HCT116 (cell line): ENCODE results near the gene PTPN13. TPM values are rescaled to one million over a fixed set of nuclear protein-coding genes. Genes with fewer than 3 reads are reported as not detected.

Experiments used
- ATAC-seq: fragments of 200-7000 bp; cut with Tn5 transposase; 2 replicates; pipeline ENCODE4 v1.9.1; 2020; ENCODE audit warnings: mild to moderate bottlenecking, moderate library complexity
- BruUV-seq: library from RNA; stranded (reverse); fragments of 400-500 nt; replicated peaks from 2 replicates; lab custom pipeline; 2021; lab: Mats Ljungman, UMichigan
- CTCF ChIA-PET: fragments of 300-600 bp; sonication (Branson Sonifier 250); formaldehyde crosslinking; loops from one replicate; lab custom pipeline; 2021; ENCODE audit warnings: antibody characterized with exemption; lab: Charles Lee
- POLR2A ChIA-PET: fragments of 300-600, 350-600 bp; sonication (Branson Sonifier 250); formaldehyde crosslinking; loops from one replicate; lab custom pipeline; 2021; ENCODE audit warnings: antibody characterized with exemption; lab: Charles Lee
- RAD21 ChIA-PET, 2 experiments: fragments of 300-600 bp; sonication (Branson Sonifier 250); formaldehyde crosslinking; loops; one replicate each; lab custom pipeline; 2023; ENCODE audit warnings: low total read pairs in 2 of 2; ENCODE audit not compliant: uncharacterized antibody in 2 of 2, unreplicated experiment in 2 of 2, low non-redundant PET in 1 of 2; lab: Charles Lee
- DNase-seq: peaks from one replicate; pipeline ENCODE4 v3.0.0-alpha.2; 2010; ENCODE audit warnings: low read depth, low spot score
- H2AFZ ChIP-seq: fragments of 200-600 bp; shearing (Covaris generic), sonication (generic); 2 replicates; pipeline ENCODE4 v1.6.1; 2017; ENCODE audit warnings: low read depth, mixed run types, mixed read lengths, antibody characterized with exemption, low read length; ENCODE audit not compliant: poor library complexity, severe bottlenecking
- H3K27ac ChIP-seq: 2 replicates; pipeline ENCODE4 v1.5.1; 2012; ENCODE audit warnings: low read depth, low read length
- H3K27me3 ChIP-seq: fragments of 200-600 bp; sonication (generic); 2 replicates; pipeline ENCODE4 v1.6.1; 2016; ENCODE audit warnings: mixed run types, low read length, mixed read lengths; ENCODE audit not compliant: insufficient read depth
- H3K36me3 ChIP-seq, 2 experiments: fragments of 200-500 bp in 1 of 2; fragments of 200-600 bp in 1 of 2; sonication (Bioruptor generic) in 1 of 2; sonication (generic) in 1 of 2; 2 replicates each; pipeline versions ENCODE4 v1.5.1 to v1.6.1; 2014 to 2016; ENCODE audit warnings: low read length in 2 of 2, inconsistent platforms in 1 of 2, mixed read lengths in 1 of 2, mixed run types in 1 of 2; ENCODE audit not compliant: insufficient read depth in 2 of 2, control insufficient read depth in 1 of 2
- H3K4me1 ChIP-seq, 2 experiments: fragments of 200-600 bp in 1 of 2; sonication (generic) in 1 of 2; 2 replicates each; pipeline versions ENCODE4 v1.5.1 to v1.6.1; 2012 to 2017; ENCODE audit warnings: low read length in 2 of 2, inconsistent platforms in 1 of 2, mild to moderate bottlenecking in 1 of 2, mixed read lengths in 1 of 2, mixed run types in 1 of 2, moderate library complexity in 1 of 2; ENCODE audit not compliant: insufficient read depth in 2 of 2, control insufficient read depth in 1 of 2
- H3K4me2 ChIP-seq: fragments of 200-600 bp; sonication (generic); 2 replicates; pipeline ENCODE4 v1.6.1; 2017; ENCODE audit warnings: mixed run types, low read length, mixed read lengths
- H3K4me3 ChIP-seq, 2 experiments: fragments of 200-600 bp in 1 of 2; sonication (generic) in 1 of 2; replicated peaks in 1 of 2; 2 replicates each; pipeline ENCODE4 v1.5.1; 2011 to 2016; ENCODE audit warnings: low read length in 2 of 2, control low read depth in 1 of 2, low read depth in 1 of 2, mild to moderate bottlenecking in 1 of 2, mixed read lengths in 1 of 2, mixed run types in 1 of 2
- H3K79me2 ChIP-seq: fragments of 200-600 bp; sonication (generic); 2 replicates; pipeline ENCODE4 v1.6.1; 2017; ENCODE audit warnings: mild to moderate bottlenecking, mixed run types, low read length, moderate library complexity, mixed read lengths; ENCODE audit not compliant: insufficient read depth
- H3K9ac ChIP-seq: fragments of 200-600 bp; sonication (generic); 2 replicates; pipeline ENCODE4 v1.6.1; 2016; ENCODE audit warnings: low read length, mixed read lengths
- H3K9me2 ChIP-seq: fragments of 200-600 bp; sonication (generic), shearing (Covaris generic); 2 replicates; pipeline ENCODE4 v1.6.1; 2017; ENCODE audit warnings: mixed run types, mild to moderate bottlenecking, moderate library complexity; ENCODE audit not compliant: insufficient read depth
- H3K9me3 ChIP-seq, 2 experiments: fragments of 200-500 bp in 1 of 2; fragments of 200-600 bp in 1 of 2; sonication (Bioruptor generic) in 1 of 2; sonication (generic) in 1 of 2; 2 replicates each; pipeline ENCODE4 v1.6.1; 2014 to 2017; ENCODE audit warnings: low read length in 2 of 2, mixed read lengths in 2 of 2, inconsistent platforms in 1 of 2, low read depth in 1 of 2, mild to moderate bottlenecking in 1 of 2, mixed run types in 1 of 2, moderate library complexity in 1 of 2; ENCODE audit not compliant: control insufficient read depth in 1 of 2, insufficient read depth in 1 of 2
- H4K20me1 ChIP-seq: fragments of 200-600 bp; sonication (generic), shearing (Covaris generic); 2 replicates; pipeline ENCODE4 v1.6.1; 2017; ENCODE audit warnings: mixed run types, mild to moderate bottlenecking, moderate library complexity; ENCODE audit not compliant: insufficient read depth
- ATF3 ChIP-seq: IDR thresholded peaks from 2 replicates; pipeline ENCODE4 v1.6.1; 2012
- CBX3 ChIP-seq: IDR thresholded peaks from 2 replicates; pipeline ENCODE4 v1.6.1; 2012; ENCODE audit warnings: low read depth
- CTCF ChIP-seq, 3 experiments: fragments of 200-600 bp in 1 of 3; sonication (generic) in 1 of 3; IDR thresholded peaks in 2 of 3; conservative IDR thresholded peaks in 1 of 3; 2 replicates each; pipeline ENCODE4 v1.5.1; 2012 to 2017; ENCODE audit warnings: low read depth in 2 of 3, low read length in 2 of 3, antibody characterized with exemption in 1 of 3, borderline replicate concordance in 1 of 3, control low read depth in 1 of 3, mild to moderate bottlenecking in 1 of 3, mixed read lengths in 1 of 3, mixed run types in 1 of 3, moderate library complexity in 1 of 3; ENCODE audit not compliant: insufficient read depth in 1 of 3
- ELF1 ChIP-seq: IDR thresholded peaks from 2 replicates; pipeline ENCODE4 v1.6.1; 2012; ENCODE audit warnings: low read depth, borderline replicate concordance
- EZH2 ChIP-seq: fragments of 200-600 bp; sonication (generic); IDR thresholded peaks from 2 replicates; pipeline ENCODE4 v1.6.1; 2017; ENCODE audit warnings: antibody characterized with exemption, mixed run types
- EZH2phosphoT487 ChIP-seq: fragments of 200-600 bp; IDR thresholded peaks from 2 replicates; pipeline ENCODE4 v1.6.1; 2018; ENCODE audit warnings: antibody characterized with exemption, borderline replicate concordance
- FOSL1 ChIP-seq: IDR thresholded peaks from 2 replicates; pipeline ENCODE4 v1.6.1; 2012; ENCODE audit warnings: low read depth
- JUND ChIP-seq: IDR thresholded peaks from 2 replicates; pipeline ENCODE4 v1.6.1; 2012
- MAX ChIP-seq: IDR thresholded peaks from 2 replicates; pipeline ENCODE4 v1.6.1; 2012
- RAD21 ChIP-seq: IDR thresholded peaks from 2 replicates; pipeline ENCODE4 v1.6.1; 2012; ENCODE audit warnings: low read depth, mild to moderate bottlenecking
- REST ChIP-seq: IDR thresholded peaks from 2 replicates; pipeline ENCODE4 v1.6.1; 2012; ENCODE audit warnings: low read depth
- SP1 ChIP-seq: IDR thresholded peaks from 2 replicates; pipeline ENCODE4 v1.6.1; 2012; ENCODE audit warnings: low read depth
- TCF7L2 ChIP-seq: IDR thresholded peaks from 2 replicates; pipeline ENCODE4 v1.7.0; 2011; ENCODE audit warnings: borderline replicate concordance, inconsistent platforms; ENCODE audit not compliant: insufficient read depth, insufficient read length; ENCODE audit errors: extremely low read depth
- YY1 ChIP-seq: IDR thresholded peaks from 2 replicates; pipeline ENCODE4 v1.6.1; 2011; ENCODE audit warnings: low read length, low read depth, moderate library complexity, mild to moderate bottlenecking; ENCODE audit not compliant: insufficient replicate concordance; ENCODE audit errors: extremely low read depth
- ZFX ChIP-seq: fragments of 450-650 bp; IDR thresholded peaks from 2 replicates; pipeline ENCODE4 v1.6.1; 2017
- intact Hi-C: fragments of 100-400 bp; cut with micrococcal nuclease; formaldehyde crosslinking; loops from 2 replicates; pipeline ENCODE4 v1.10.0; 2022
- total RNA-seq: library from RNA; stranded (reverse); gene quantifications from one replicate; pipeline ENCODE4 v1.2.1, GENCODE V29; 2021; ENCODE audit not compliant: unreplicated experiment

Gene PTPN13
- total RNA-seq, 1 experiment from 2014 or later: 14.6 TPM

GRCh38 chr4:86853209-86853608, 259.1 kb downstream of the PTPN13 start:
- peaks cover 10 to 16% of the 10 kb centered on the region in 2 experiments; a peak in 3 of 4 replicates for H3K4me1 ChIP-seq
- H3K4me2 ChIP-seq: no peak overlapping the region
- no peaks in the 10 kb centered on the region for H3K9me3 ChIP-seq
- no peaks in the 10 kb centered on the region for H4K20me1 ChIP-seq
- ATAC-seq: no peak
- H3K79me2 ChIP-seq: no peaks in the 10 kb centered on the region
- H3K9me2 ChIP-seq: no peaks in the 10 kb centered on the region
- H3K27ac ChIP-seq: no peak overlapping the region
- POLR2A ChIA-PET: no interaction called here
- intact Hi-C loops: no loop called here
- CTCF ChIA-PET: no interaction called here
- no peak overlapping the region for H3K9ac ChIP-seq
- RAD21 ChIA-PET: no interaction called here
- H3K4me3 ChIP-seq: no peak overlapping the region
- H2AFZ ChIP-seq: no peak overlapping the region
- no peaks in the 10 kb centered on the region for H3K27me3 ChIP-seq
- no peaks in the 10 kb centered on the region for H3K36me3 ChIP-seq
- TF ChIP-seq JUND: no peak
- no peak for TF ChIP-seq CTCF (IDR thresholded peaks at IDR 0.05 in 2 of 3, conservative IDR thresholded peaks at IDR 0.05 in 1 of 3; ENCODE audit: borderline replicate concordance in 1 of 3, insufficient read depth in 1 of 3, low read depth in 2 of 3, low read length in 2 of 3)
- TF ChIP-seq YY1: no peak
- no peak for TF ChIP-seq MAX
- TF ChIP-seq ZFX: no peak
- TF ChIP-seq CBX3: no peak
- no peak for TF ChIP-seq ELF1
- TF ChIP-seq SP1: no peak
- no peak for TF ChIP-seq RAD21
- TF ChIP-seq EZH2phosphoT487: no peak
- TF ChIP-seq EZH2: no peak
- TF ChIP-seq TCF7L2: no peak
- TF ChIP-seq REST: no peak
- TF ChIP-seq ATF3: no peak
- no peak for TF ChIP-seq FOSL1
- no TSS peak for BruUV-seq
- DNase-seq: no peak
